ENCODE measurements around the gene PSENEN.

Gene PSENEN

DNA sequence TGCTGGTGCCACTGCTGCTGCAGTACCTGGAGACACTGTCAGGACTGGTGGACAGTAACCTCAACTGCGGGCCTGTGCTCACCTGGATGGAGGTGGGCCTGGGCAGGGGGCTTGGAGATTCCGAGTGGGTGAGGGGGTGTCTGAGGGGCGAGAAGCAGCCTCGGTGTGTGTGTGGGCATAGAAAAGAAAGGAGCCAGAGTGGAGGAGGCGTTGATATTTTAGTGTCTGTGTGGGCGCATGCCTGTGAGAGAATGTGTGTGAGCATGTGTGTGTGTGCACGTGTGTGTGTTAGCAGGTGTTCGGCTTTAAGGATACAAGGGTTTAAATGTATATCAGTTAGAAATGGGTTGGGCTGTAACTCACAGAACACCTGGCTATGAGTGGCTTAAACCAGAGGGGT lies 33.6 kb downstream of the PSENEN start:
- no peak for DNase-seq (ENCODE audit: low read depth)
- no peak overlapping the region for H3K4me3 ChIP-seq (ENCODE audit: low read depth, low read length)
- TF ChIP-seq, protein P1, sequence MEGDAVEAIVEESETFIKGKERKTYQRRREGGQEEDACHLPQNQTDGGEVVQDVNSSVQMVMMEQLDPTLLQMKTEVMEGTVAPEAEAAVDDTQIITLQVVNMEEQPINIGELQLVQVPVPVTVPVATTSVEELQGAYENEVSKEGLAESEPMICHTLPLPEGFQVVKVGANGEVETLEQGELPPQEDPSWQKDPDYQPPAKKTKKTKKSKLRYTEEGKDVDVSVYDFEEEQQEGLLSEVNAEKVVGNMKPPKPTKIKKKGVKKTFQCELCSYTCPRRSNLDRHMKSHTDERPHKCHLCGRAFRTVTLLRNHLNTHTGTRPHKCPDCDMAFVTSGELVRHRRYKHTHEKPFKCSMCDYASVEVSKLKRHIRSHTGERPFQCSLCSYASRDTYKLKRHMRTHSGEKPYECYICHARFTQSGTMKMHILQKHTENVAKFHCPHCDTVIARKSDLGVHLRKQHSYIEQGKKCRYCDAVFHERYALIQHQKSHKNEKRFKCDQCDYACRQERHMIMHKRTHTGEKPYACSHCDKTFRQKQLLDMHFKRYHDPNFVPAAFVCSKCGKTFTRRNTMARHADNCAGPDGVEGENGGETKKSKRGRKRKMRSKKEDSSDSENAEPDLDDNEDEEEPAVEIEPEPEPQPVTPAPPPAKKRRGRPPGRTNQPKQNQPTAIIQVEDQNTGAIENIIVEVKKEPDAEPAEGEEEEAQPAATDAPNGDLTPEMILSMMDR (IDR thresholded peaks at IDR 0.05; ENCODE audit: control insufficient read depth, extremely low read depth, insufficient read depth), result no peak

DNA sequence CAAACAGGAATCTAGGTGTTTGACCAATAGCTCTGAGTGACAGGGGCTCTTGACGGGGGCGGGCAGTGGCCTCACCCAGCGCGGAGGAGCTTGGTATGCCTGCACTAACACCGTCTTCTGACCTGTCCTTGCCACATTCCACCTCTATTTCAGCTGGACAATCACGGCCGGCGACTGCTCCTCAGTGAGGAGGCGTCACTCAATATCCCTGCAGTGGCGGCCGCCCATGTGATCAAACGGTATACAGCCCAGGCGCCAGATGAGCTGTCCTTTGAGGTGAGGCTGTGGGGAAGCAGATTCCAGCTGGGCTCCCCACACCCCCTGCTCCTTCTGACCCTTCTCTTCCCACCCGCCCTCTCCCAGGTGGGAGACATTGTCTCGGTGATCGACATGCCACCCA lies 34.6 kb downstream of the PSENEN start:
- DNase-seq (ENCODE audit: low read depth), result no peak
- TF ChIP-seq, protein P1 (IDR thresholded peaks at IDR 0.05; ENCODE audit: control insufficient read depth, extremely low read depth, insufficient read depth), result no peak
- H3K4me3 ChIP-seq (ENCODE audit: low read depth, low read length), result no peak overlapping the region

DNA sequence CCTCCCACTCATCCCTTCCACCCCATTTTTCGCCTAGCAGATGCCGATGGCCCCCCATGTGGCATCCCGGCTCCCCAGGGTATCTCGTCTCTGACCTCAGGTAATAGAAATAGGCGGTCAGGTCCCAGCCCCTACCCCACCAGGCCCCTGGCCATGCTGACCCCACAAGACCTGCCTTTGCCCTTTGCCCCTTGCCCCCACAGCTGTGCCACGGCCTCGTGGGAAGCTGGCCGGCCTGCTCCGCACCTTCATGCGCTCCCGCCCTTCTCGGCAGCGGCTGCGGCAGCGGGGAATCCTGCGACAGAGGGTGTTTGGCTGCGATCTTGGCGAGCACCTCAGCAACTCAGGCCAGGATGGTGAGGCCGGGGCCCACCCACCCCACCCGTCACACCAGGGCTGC lies 35.3 kb downstream of the PSENEN start:
- TF ChIP-seq, protein P1 (IDR thresholded peaks at IDR 0.05; ENCODE audit: control insufficient read depth, extremely low read depth, insufficient read depth), result no peak
- no peak for DNase-seq (ENCODE audit: low read depth)
- no peak overlapping the region for H3K4me3 ChIP-seq (ENCODE audit: low read depth, low read length)

DNA sequence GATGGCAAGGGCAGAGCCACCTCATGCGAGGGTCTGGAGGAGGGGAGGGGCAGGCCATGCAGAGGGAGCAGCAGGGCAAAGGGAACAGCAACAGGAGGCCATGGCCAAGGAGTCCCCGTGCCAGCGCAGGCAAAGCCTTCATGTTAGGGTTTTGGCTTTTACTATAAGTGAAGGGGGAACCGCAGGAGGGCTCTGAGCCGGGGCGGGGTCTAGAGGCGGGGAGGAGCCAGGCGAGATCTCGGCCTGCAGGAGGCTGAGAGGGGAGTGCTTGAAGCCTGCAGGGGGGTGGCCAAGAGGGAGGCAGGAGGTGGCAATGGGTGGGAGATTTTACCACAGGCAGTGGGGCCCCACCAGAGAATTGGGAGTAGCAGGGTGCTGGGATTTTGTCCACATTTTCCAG lies 36.2 kb downstream of the PSENEN start:
- DNase-seq (ENCODE audit: low read depth), result no peak
- TF ChIP-seq, protein P1 (IDR thresholded peaks at IDR 0.05; ENCODE audit: control insufficient read depth, extremely low read depth, insufficient read depth), result no peak

DNA sequence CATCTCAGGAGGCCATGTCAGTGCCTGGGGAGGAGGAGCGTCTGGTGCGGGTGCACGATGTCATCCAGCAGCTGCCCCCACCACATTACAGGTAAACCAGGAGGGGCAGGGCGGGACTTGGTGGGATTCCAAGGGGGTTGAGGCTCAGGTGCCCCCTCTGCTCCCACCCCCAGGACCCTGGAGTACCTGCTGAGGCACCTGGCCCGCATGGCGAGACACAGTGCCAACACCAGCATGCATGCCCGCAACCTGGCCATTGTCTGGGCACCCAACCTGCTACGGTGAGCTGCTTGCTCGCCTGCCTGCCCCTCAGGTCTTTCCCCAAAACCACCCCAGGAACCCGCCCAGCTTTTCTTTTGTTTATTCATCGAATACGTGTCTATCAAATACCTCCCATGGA lies 37.1 kb downstream of the PSENEN start:
- TF ChIP-seq, protein P1 (IDR thresholded peaks at IDR 0.05; ENCODE audit: control insufficient read depth, extremely low read depth, insufficient read depth), result no peak
- no peak for DNase-seq (ENCODE audit: low read depth)
- H3K4me3 ChIP-seq (ENCODE audit: low read depth, low read length), result no peak overlapping the region

More for the DNA sequence above, 36.2 kb downstream of the PSENEN start:
- no peak overlapping the region for H3K4me3 ChIP-seq (ENCODE audit: low read depth, low read length)

DNA sequence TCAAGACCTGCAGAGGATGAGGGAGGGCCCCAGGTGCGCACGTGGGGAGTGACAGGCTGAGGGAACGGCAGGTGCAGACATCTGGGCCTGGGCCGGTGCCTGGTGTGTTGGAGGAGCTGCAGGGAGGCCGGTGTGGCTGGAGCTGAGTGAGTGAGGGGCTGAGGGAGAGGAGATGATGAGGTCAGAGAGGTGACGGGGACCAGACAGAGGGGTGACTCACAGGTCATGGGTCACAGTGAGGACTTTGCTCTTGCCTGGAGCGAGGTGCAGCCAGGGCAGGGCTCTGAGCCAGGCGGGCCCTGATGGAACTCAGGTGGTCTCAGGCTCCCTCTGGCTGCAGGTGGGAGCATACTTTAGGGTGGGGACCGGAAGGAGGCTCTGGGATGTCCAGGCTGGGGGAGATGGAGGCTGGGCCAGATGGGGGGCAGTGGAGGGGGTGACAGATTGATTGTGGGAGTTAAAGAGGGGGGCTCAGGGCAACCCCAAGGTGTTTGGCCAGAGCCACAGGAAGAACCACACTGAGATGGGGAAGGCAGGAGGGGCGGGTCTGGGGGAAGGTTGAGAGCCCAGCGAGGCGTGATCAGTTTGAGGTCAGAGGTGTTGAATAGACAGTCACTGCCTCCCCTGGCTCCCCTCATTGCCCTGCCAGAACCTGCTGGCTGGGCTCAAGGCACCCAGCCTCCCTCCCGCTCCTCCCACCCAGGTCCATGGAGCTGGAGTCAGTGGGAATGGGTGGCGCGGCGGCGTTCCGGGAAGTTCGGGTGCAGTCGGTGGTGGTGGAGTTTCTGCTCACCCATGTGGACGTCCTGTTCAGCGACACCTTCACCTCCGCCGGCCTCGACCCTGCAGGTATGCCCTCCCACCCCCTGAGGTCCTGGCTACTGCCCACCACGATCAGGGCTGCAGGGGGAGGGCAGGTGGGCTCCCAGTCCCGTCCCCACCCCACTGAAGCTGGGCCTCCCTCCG lies 38.3 kb downstream of the PSENEN start:
- TF ChIP-seq, protein P1 (IDR thresholded peaks at IDR 0.05; ENCODE audit: control insufficient read depth, extremely low read depth, insufficient read depth), result no peak
- no peak for DNase-seq (ENCODE audit: low read depth)
- H3K4me3 ChIP-seq (ENCODE audit: low read depth, low read length), result no peak overlapping the region
